Parathyroid adenoma (tissue), 2 donors: ENCODE results near the gene BICRAL.

Experiments used
- H2AFZ ChIP-seq: fragments of 300-600 bp; sonication (generic); one replicate; pipeline ENCODE4 v1.7.0; 2017; ENCODE audit warnings: antibody characterized with exemption, mild to moderate bottlenecking
- H3K27ac ChIP-seq: fragments of 300-600 bp; sonication (generic); one replicate; pipeline ENCODE4 v1.7.0; 2017
- H3K27me3 ChIP-seq: fragments of 300-600 bp; sonication (generic); one replicate; pipeline ENCODE4 v1.7.0; 2017; ENCODE audit warnings: low read length; ENCODE audit not compliant: control insufficient read depth, insufficient read depth
- H3K36me3 ChIP-seq: fragments of 300-600 bp; sonication (generic); one replicate; pipeline ENCODE4 v1.7.0; 2017; ENCODE audit warnings: low read length; ENCODE audit not compliant: control insufficient read depth, insufficient read depth
- H3K4me1 ChIP-seq: fragments of 300-600 bp; sonication (generic); one replicate; pipeline ENCODE4 v1.7.0; 2017; ENCODE audit warnings: control low read depth
- H3K4me2 ChIP-seq: fragments of 300-600 bp; sonication (generic); one replicate; pipeline ENCODE4 v1.7.0; 2017; ENCODE audit warnings: low read length
- H3K4me3 ChIP-seq: fragments of 300-600 bp; sonication (generic); one replicate; pipeline ENCODE4 v1.7.0; 2017; ENCODE audit warnings: low read depth, low read length
- H3K79me2 ChIP-seq: fragments of 300-600 bp; sonication (generic); one replicate; pipeline ENCODE4 v1.7.0; 2017; ENCODE audit warnings: control low read depth
- H3K9ac ChIP-seq: fragments of 300-600 bp; sonication (generic); one replicate; pipeline ENCODE4 v1.7.0; 2017; ENCODE audit warnings: mild to moderate bottlenecking
- H3K9me3 ChIP-seq: fragments of 300-600 bp; sonication (generic); one replicate; pipeline ENCODE4 v1.7.0; 2017; ENCODE audit warnings: low read length; ENCODE audit not compliant: control insufficient read depth
- CTCF ChIP-seq: fragments of 300-600 bp; sonication (generic); IDR thresholded peaks from one replicate; pipeline ENCODE4 v1.7.0; 2017; ENCODE audit warnings: antibody characterized with exemption, mild to moderate bottlenecking
- donor health status: primary hyperparathyroidism.

Gene BICRAL

GRCh38 chr6:42820512-42821340, 38.9 kb downstream of the BICRAL start:
- no peaks in the 10 kb centered on the region for H3K4me1 ChIP-seq
- H3K79me2 ChIP-seq: peaks cover 2% of the 10 kb centered on the region
- no peak overlapping the region for H3K9ac ChIP-seq
- H3K4me2 ChIP-seq: no peak overlapping the region
- H3K9me3 ChIP-seq: no peaks in the 10 kb centered on the region
- H3K36me3 ChIP-seq: no peaks in the 10 kb centered on the region
- H3K4me3 ChIP-seq: no peak overlapping the region
- no peak overlapping the region for H3K27ac ChIP-seq
- no peaks in the 10 kb centered on the region for H3K27me3 ChIP-seq
- no peak overlapping the region for H2AFZ ChIP-seq
- TF ChIP-seq CTCF: no peak

- Histone ChIP-seq H3K9ac (no peak overlapping the region), H3K4me2 (no peak overlapping the region), H3K27me3 (no peaks in the 10 kb centered on the region), H3K79me2 (peaks cover 2% of the 10 kb centered on the region), H2AFZ (no peak overlapping the region), H3K4me1 (no peaks in the 10 kb centered on the region), H3K27ac (no peak overlapping the region), H3K9me3 (no peaks in the 10 kb centered on the region), H3K4me3 (no peak overlapping the region), H3K36me3 (no peaks in the 10 kb centered on the region)
- no peak for TF ChIP-seq CTCF
Measured at GRCh38 chr6:42821341-42821668, 39.5 kb downstream of the BICRAL start.

GRCh38 chr6:42821846-42822245, 40.0 kb downstream of the BICRAL start:
- Histone ChIP-seq H3K27ac (no peak overlapping the region), H3K4me2 (no peak overlapping the region)

GRCh38 chr6:42829561-42830092, 47.8 kb downstream of the BICRAL start:
- no peak overlapping the region for H3K4me3 ChIP-seq
- no peaks in the 10 kb centered on the region for H3K36me3 ChIP-seq
- no peaks in the 10 kb centered on the region for H3K4me1 ChIP-seq
- no peak overlapping the region for H2AFZ ChIP-seq
- no peaks in the 10 kb centered on the region for H3K27me3 ChIP-seq
- no peak overlapping the region for H3K9ac ChIP-seq
- H3K9me3 ChIP-seq: no peaks in the 10 kb centered on the region
- H3K4me2 ChIP-seq: no peak overlapping the region
- H3K27ac ChIP-seq: no peak overlapping the region
- no peak for TF ChIP-seq CTCF
- peaks cover 26% of the 10 kb centered on the region for H3K79me2 ChIP-seq

More at GRCh38 chr6:42821846-42822245, 40.0 kb downstream of the BICRAL start:
- H3K9me3 ChIP-seq: no peaks in the 10 kb centered on the region
- no peak overlapping the region for H3K4me3 ChIP-seq
- H3K27me3 ChIP-seq: no peaks in the 10 kb centered on the region
- no peak for TF ChIP-seq CTCF
- H3K9ac ChIP-seq: no peak overlapping the region
- H3K36me3 ChIP-seq: no peaks in the 10 kb centered on the region
- H2AFZ ChIP-seq: no peak overlapping the region
- peaks cover 2% of the 10 kb centered on the region for H3K79me2 ChIP-seq
- H3K4me1 ChIP-seq: no peaks in the 10 kb centered on the region

GRCh38 chr6:42831237-42831636, 49.4 kb downstream of the BICRAL start:
- H3K9ac ChIP-seq: no peak overlapping the region
- H3K79me2 ChIP-seq: peaks cover 31% of the 10 kb centered on the region
- no peak overlapping the region for H2AFZ ChIP-seq
- no peaks in the 10 kb centered on the region for H3K9me3 ChIP-seq
- H3K36me3 ChIP-seq: no peaks in the 10 kb centered on the region
- no peak overlapping the region for H3K27ac ChIP-seq
- no peak overlapping the region for H3K4me2 ChIP-seq
- no peaks in the 10 kb centered on the region for H3K4me1 ChIP-seq
- no peak for TF ChIP-seq CTCF
- H3K27me3 ChIP-seq: no peaks in the 10 kb centered on the region
- H3K4me3 ChIP-seq: no peak overlapping the region
